GM20431 (cell line): ENCODE results near the gene YIPF2.

Experiments
- in situ Hi-C: fragments of 300-500 bp; cut with MseI, MboI; formaldehyde crosslinking; loops from one replicate; pipeline ENCODE4 v1.15.0; 2020; ENCODE audit warnings: low sequenced_read_pairs; ENCODE audit not compliant: unreplicated experiment

The YIPF2 gene

GRCh38 chr19:10913716-10914340 is 14.6 kb downstream of the YIPF2 start:
- in situ Hi-C loops: no loop called here

- in situ Hi-C loops: no loop called here
Measured at GRCh38 chr19:10912619-10913018, 15.8 kb downstream of the YIPF2 start.

- in situ Hi-C loops: no loop called here
Measured at GRCh38 chr19:10911579-10912363, 16.7 kb downstream of the YIPF2 start.

- in situ Hi-C loops: no loop called here
Measured at GRCh38 chr19:10908380-10908960, 20.0 kb downstream of the YIPF2 start.

- in situ Hi-C loops: no loop called here
Measured at GRCh38 chr19:10907925-10908324, 20.5 kb downstream of the YIPF2 start.

- in situ Hi-C loops: no loop called here
Measured at GRCh38 chr19:10899151-10899653, 29.2 kb downstream of the YIPF2 start.

GRCh38 chr19:10898633-10899032 is 29.8 kb downstream of the YIPF2 start:
- in situ Hi-C loops: no loop called here

- in situ Hi-C loops: no loop called here
Measured at GRCh38 chr19:10896851-10897526, 31.4 kb downstream of the YIPF2 start.

GRCh38 chr19:10895920-10896319 is 32.5 kb downstream of the YIPF2 start:
- in situ Hi-C loops: no loop called here

- in situ Hi-C loops: no loop called here
Measured at GRCh38 chr19:10895363-10895762, 33.1 kb downstream of the YIPF2 start.

GRCh38 chr19:10894911-10895213 is 33.6 kb downstream of the YIPF2 start:
- in situ Hi-C loops: no loop called here

GRCh38 chr19:10892256-10892655 is 36.2 kb downstream of the YIPF2 start:
- in situ Hi-C loops: no loop called here

- in situ Hi-C loops: no loop called here
Measured at GRCh38 chr19:10891405-10892086, 36.9 kb downstream of the YIPF2 start.

GRCh38 chr19:10889880-10890279 is 38.6 kb downstream of the YIPF2 start:
- in situ Hi-C loops: no loop called here

- in situ Hi-C loops: no loop called here
Measured at GRCh38 chr19:10888421-10888866, 40.0 kb downstream of the YIPF2 start.

GRCh38 chr19:10887616-10888367 is 40.6 kb downstream of the YIPF2 start:
- in situ Hi-C loops: no loop called here

- in situ Hi-C loops: no loop called here
Measured at GRCh38 chr19:10885201-10886169, 43.0 kb downstream of the YIPF2 start.

GRCh38 chr19:10884274-10884673 is 44.2 kb downstream of the YIPF2 start:
- in situ Hi-C loops: no loop called here
